GM12878 (cell line): Measurements from ENCODE around the gene MFSD6. TPM values are rescaled to one million over a fixed set of nuclear protein-coding genes. Genes with fewer than 3 reads are reported as not detected.

Source experiments
- CBFB ChIP-seq: IDR thresholded peaks from 2 replicates; pipeline ENCODE4 v1.6.1; 2016; ENCODE audit warnings: antibody characterized with exemption, low read depth
- MYC ChIP-seq: IDR thresholded peaks from 2 replicates; pipeline ENCODE4 v1.6.1; 2011; ENCODE audit warnings: mild to moderate bottlenecking, low read length, moderate library complexity, inconsistent platforms; ENCODE audit not compliant: insufficient read depth, insufficient replicate concordance, insufficient read length, severe bottlenecking
- SREBF2 ChIP-seq: IDR thresholded peaks from 2 replicates; pipeline ENCODE4 v1.6.1; 2012; ENCODE audit warnings: mild to moderate bottlenecking, low read length
- TCF7 ChIP-seq: IDR thresholded peaks from 2 replicates; pipeline ENCODE4 v1.6.1; 2014; ENCODE audit warnings: antibody characterized with exemption, borderline replicate concordance
- ZBTB11 ChIP-seq: fragments of 450-650 bp; formaldehyde crosslinking; IDR thresholded peaks from 2 replicates; pipeline ENCODE4 v1.5.0; 2022; ENCODE audit warnings: mild to moderate bottlenecking, missing genetic modification characterization
- polyA plus RNA-seq, 11 experiments: library from polyadenylated mRNA; depleted of rRNA in 4 of 11; unstranded in 6 of 11; stranded (reverse) in 5 of 11; fragments of >200 nt; fragmentation: Nextera tagmentation in 4 of 11; fragmentation: Illumina TruSeq in 1 of 11; extraction: Ambion mirVana in 4 of 11; extraction: Trizol in 1 of 11; gene quantifications; 1 replicate in 1 of 11; 2 replicates in 10 of 11; pipeline versions ENCODE4 v1.2.1 to v1.2.3, GENCODE V29; 2011 to 2016; ENCODE audit warnings: inconsistent platforms in 2 of 11, missing spikeins in 2 of 11, low read depth in 1 of 11
- total RNA-seq, 4 experiments: library from RNA; depleted of rRNA in 3 of 4; stranded (reverse); fragments of >200 nt in 3 of 4; fragmentation: Illumina TruSeq in 1 of 4; extraction: Trizol in 1 of 4; gene quantifications; 2 replicates each; pipeline versions ENCODE4 v1.2.1 to v1.2.3, GENCODE V29; 2013 to 2021
- TF ChIP-seq, protein P1 (sequence below): fragments of 450-650 bp; IDR thresholded peaks from 2 replicates; pipeline ENCODE4 v1.6.1; 2017; ENCODE audit warnings: mild to moderate bottlenecking, moderate library complexity
- TF ChIP-seq, protein P2 (sequence below): fragments of 450-650 bp; IDR thresholded peaks from 2 replicates; pipeline ENCODE4 v1.6.1; 2017; ENCODE audit warnings: borderline replicate concordance

MFSD6 gene
- total and polyA plus RNA-seq, 10 of the 15 experiments (the other 5 are each of a cell fraction or from before 2014, with no cell fraction given): 6.7 to 42.6 (median 24.2) TPM

DNA sequence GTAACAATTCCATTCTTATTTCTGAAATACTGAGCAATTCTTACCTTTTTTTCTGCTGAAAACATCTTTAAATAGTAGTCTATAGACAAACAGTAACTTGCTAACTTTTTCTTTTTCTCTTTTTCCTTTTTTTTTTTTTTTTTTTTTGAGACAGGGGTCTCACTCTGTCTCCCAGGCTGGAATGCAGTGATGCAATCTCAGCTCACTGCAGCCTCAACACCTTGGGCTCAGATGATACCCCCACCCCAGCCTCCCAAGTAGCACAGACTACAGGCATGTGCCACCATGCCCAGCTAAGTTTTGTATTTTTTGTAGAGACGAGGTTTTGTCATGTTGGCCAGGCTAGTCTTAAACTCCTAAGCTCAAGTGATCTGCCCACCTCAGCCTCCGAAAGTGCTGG lies 42.2 kb downstream of the MFSD6 start (continued):
- TF ChIP-seq, protein P1, sequence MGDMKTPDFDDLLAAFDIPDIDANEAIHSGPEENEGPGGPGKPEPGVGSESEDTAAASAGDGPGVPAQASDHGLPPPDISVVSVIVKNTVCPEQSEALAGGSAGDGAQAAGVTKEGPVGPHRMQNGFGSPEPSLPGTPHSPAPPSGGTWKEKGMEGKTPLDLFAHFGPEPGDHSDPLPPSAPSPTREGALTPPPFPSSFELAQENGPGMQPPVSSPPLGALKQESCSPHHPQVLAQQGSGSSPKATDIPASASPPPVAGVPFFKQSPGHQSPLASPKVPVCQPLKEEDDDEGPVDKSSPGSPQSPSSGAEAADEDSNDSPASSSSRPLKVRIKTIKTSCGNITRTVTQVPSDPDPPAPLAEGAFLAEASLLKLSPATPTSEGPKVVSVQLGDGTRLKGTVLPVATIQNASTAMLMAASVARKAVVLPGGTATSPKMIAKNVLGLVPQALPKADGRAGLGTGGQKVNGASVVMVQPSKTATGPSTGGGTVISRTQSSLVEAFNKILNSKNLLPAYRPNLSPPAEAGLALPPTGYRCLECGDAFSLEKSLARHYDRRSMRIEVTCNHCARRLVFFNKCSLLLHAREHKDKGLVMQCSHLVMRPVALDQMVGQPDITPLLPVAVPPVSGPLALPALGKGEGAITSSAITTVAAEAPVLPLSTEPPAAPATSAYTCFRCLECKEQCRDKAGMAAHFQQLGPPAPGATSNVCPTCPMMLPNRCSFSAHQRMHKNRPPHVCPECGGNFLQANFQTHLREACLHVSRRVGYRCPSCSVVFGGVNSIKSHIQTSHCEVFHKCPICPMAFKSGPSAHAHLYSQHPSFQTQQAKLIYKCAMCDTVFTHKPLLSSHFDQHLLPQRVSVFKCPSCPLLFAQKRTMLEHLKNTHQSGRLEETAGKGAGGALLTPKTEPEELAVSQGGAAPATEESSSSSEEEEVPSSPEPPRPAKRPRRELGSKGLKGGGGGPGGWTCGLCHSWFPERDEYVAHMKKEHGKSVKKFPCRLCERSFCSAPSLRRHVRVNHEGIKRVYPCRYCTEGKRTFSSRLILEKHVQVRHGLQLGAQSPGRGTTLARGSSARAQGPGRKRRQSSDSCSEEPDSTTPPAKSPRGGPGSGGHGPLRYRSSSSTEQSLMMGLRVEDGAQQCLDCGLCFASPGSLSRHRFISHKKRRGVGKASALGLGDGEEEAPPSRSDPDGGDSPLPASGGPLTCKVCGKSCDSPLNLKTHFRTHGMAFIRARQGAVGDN: no peak
- TF ChIP-seq, protein P2, sequence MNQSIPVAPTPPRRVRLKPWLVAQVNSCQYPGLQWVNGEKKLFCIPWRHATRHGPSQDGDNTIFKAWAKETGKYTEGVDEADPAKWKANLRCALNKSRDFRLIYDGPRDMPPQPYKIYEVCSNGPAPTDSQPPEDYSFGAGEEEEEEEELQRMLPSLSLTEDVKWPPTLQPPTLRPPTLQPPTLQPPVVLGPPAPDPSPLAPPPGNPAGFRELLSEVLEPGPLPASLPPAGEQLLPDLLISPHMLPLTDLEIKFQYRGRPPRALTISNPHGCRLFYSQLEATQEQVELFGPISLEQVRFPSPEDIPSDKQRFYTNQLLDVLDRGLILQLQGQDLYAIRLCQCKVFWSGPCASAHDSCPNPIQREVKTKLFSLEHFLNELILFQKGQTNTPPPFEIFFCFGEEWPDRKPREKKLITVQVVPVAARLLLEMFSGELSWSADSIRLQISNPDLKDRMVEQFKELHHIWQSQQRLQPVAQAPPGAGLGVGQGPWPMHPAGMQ: no peak
- no peak for TF ChIP-seq CBFB
- no peak for TF ChIP-seq TCF7
- TF ChIP-seq SREBF2: no peak
- TF ChIP-seq MYC: no peak
- TF ChIP-seq ZBTB11: no peak
